Body of pancreas (tissue), 4 donors: ENCODE results near the gene XBP1.

Source experiments
- POLR2A ChIP-seq, 3 donors: fragments of 450-650 bp; IDR thresholded peaks; one replicate each; pipeline ENCODE4 v1.6.1; 2016; ENCODE audit warnings: antibody characterized with exemption in 3 of 3, mild to moderate bottlenecking in 2 of 3
- TF ChIP-seq, protein P1 (sequence below), 7 experiments: fragments of 450-650 bp in 4 of 7; fragments of 200-600 bp in 3 of 7; sonication (generic) in 3 of 7; IDR thresholded peaks; one replicate each; pipeline ENCODE4 v1.5.1; 2016 to 2019; ENCODE audit warnings: antibody characterized with exemption in 7 of 7

DNA sequence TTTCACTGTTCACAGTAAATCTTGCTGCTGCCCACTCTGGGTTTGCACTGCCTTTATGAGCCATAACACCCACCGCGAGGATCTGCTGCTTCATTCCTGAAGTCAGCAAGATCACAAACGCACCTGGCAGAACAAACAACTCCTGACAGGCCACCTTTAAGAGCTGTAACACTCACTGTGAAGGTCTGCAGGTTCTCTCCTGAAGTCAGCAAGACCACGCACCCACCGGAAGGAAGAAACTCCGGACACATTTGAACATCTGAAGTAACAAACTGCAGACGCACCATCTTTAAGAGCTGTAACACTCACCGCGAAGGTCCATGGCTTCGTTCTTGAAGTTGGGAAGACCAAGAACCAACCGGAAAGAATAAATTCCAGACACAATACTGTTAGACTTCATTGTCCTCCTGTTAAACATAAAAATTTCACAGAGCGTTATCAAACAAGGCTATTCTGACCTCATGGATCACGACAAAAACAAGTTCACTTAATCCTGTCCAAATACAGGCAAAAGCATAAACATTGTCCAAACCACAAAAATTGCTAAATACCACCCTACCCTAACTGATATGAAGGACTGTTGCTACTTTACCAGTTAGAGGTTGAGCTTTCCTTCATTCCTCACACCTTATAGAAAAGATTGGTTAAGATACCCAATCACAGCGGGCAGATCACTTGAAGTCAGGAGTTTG is 30.8 kb downstream of the XBP1 start:
- TF ChIP-seq POLR2A (IDR thresholded peaks at IDR 0.05): no peak
- TF ChIP-seq, protein P1, sequence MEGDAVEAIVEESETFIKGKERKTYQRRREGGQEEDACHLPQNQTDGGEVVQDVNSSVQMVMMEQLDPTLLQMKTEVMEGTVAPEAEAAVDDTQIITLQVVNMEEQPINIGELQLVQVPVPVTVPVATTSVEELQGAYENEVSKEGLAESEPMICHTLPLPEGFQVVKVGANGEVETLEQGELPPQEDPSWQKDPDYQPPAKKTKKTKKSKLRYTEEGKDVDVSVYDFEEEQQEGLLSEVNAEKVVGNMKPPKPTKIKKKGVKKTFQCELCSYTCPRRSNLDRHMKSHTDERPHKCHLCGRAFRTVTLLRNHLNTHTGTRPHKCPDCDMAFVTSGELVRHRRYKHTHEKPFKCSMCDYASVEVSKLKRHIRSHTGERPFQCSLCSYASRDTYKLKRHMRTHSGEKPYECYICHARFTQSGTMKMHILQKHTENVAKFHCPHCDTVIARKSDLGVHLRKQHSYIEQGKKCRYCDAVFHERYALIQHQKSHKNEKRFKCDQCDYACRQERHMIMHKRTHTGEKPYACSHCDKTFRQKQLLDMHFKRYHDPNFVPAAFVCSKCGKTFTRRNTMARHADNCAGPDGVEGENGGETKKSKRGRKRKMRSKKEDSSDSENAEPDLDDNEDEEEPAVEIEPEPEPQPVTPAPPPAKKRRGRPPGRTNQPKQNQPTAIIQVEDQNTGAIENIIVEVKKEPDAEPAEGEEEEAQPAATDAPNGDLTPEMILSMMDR (IDR thresholded peaks at IDR 0.05): no peak
